ENCODE measurements around the gene ZNF579. TPM values are rescaled to one million over a fixed set of nuclear protein-coding genes. Genes with fewer than 3 reads are reported as not detected.

The ZNF579 gene
- total and polyA plus RNA-seq, 2 of the 8 experiments (the other 6 are each of a cell fraction or from before 2014, with no cell fraction given) = 10.0 to 18.9 TPM

- Histone ChIP-seq H3K27ac (ENCODE audit: low read depth, low read length) (no peak overlapping the region), H3K9ac (replicated peaks in 1 of 4; ENCODE audit: extremely low read depth in 1 of 4, low read depth in 3 of 4, low read length in 3 of 4) (no peak overlapping the region), H3K9me3 (ENCODE audit: insufficient read depth in 2 of 2, low read depth in 1 of 2, low read length in 1 of 2) (no peaks in the 10 kb centered on the region), H2BK12ac (ENCODE audit: low read depth, low read length) (no peak overlapping the region), H2BK120ac (replicated peaks; ENCODE audit: low read depth, low read length) (no peak overlapping the region), H3K23me2 (ENCODE audit: low read depth, low read length) (peaks cover 10% of the 10 kb centered on the region), H3K27me3 (replicated peaks in 1 of 4; ENCODE audit: control insufficient read depth in 3 of 4, extremely low read depth in 1 of 4, insufficient read depth in 3 of 4, low read length in 3 of 4) (no peaks in the 10 kb centered on the region), H3K36me3 (ENCODE audit: control insufficient read depth in 2 of 4, insufficient read depth in 4 of 4, low read length in 3 of 4) (peaks cover 0 to 6% (median 1%) of the 10 kb centered on the region in 4 experiments; a peak in 2 of 8 replicates), H3K4ac (replicated peaks; ENCODE audit: insufficient read length, low read depth, low read length) (no peak overlapping the region), H2BK20ac (ENCODE audit: low read length) (no peak overlapping the region), H3K4me3 (ENCODE audit: extremely low read depth in 1 of 4, insufficient read depth in 2 of 4, low read depth in 3 of 4, low read length in 4 of 4) (no peak overlapping the region), H4K8ac (ENCODE audit: extremely low read depth, insufficient read depth, low read length) (no peak overlapping the region), H2BK15ac (ENCODE audit: low read length) (no peak overlapping the region), H4K20me1 (replicated peaks in 1 of 2; ENCODE audit: control insufficient read depth in 1 of 2, insufficient read depth in 2 of 2, low read length in 2 of 2) (peaks cover 6 to 32% of the 10 kb centered on the region in 2 experiments), H3K14ac (ENCODE audit: insufficient read length) (no peak overlapping the region), H4K5ac (ENCODE audit: insufficient read length, low read depth, low read length) (no peak overlapping the region), H2AFZ (ENCODE audit: low read length) (no peak overlapping the region), H3K79me2 (ENCODE audit: control insufficient read depth in 1 of 2, insufficient read depth in 2 of 2, low read length in 2 of 2) (peaks cover 0 to 8% of the 10 kb centered on the region in 2 experiments; a peak in 1 of 4 replicates), H3K23ac (ENCODE audit: insufficient read length) (no peak overlapping the region), H3K79me1 (ENCODE audit: low read depth, low read length) (peaks cover 4% of the 10 kb centered on the region; the same call in 1 of the 2 replicates), H2AK5ac (ENCODE audit: low read depth, low read length) (no peak overlapping the region), H3K4me2 (ENCODE audit: insufficient read depth in 1 of 2, low read depth in 2 of 2, low read length in 2 of 2) (no peak overlapping the region), H2BK5ac (ENCODE audit: low read depth, low read length) (no peak overlapping the region), H4K91ac (replicated peaks; ENCODE audit: insufficient read length, low read length) (no peak overlapping the region), H3K4me1 (replicated peaks in 1 of 4; ENCODE audit: control insufficient read depth in 3 of 4, insufficient read depth in 4 of 4, low read length in 3 of 4) (peaks cover 0 to 7% (median 3%) of the 10 kb centered on the region in 4 experiments; a peak in 4 of 7 replicates), H3K56ac (replicated peaks; ENCODE audit: insufficient read length, low read depth, low read length) (no peak overlapping the region), H3K18ac (ENCODE audit: extremely low read depth, low read length) (no peak overlapping the region)
- CTCF ChIA-PET (ENCODE audit: partially characterized antibody) = no interaction called here
- FAIRE-seq (no peak), DNase-seq (ENCODE audit: low read depth in 1 of 2, low spot score in 2 of 2) (no peak)
- 95% methylated on average over 5 of the region's 5 CpGs; no CpG with 5 or more reads in 1 of the 2 experiments for WGBS, 2 experiments (ENCODE audit: extremely low coverage in 1 of 2, insufficient coverage in 1 of 2, insufficient read length in 1 of 2, insufficient replicate concordance in 2 of 2, low coverage in 1 of 2, low lambda C conversion rate in 2 of 2, missing lambda C conversion rate in 1 of 2)
- POLR2A ChIA-PET (ENCODE audit: partially characterized antibody) = interaction anchor here (0.6 to 4.3 kb wide), 3 partner anchors 10 to 28 kb away, joined by 3 to 32 read pairs (median 6); partner anchors contain the start of gene FIZ1
- TF ChIP-seq POU5F1 (IDR thresholded peaks at IDR 0.05; ENCODE audit: low read depth, low read length) = no peak
- no peak for TF ChIP-seq JUND (IDR thresholded peaks at IDR 0.05; ENCODE audit: low read length)
- TF ChIP-seq SAP30 (IDR thresholded peaks at IDR 0.05; ENCODE audit: insufficient read depth, insufficient replicate concordance, low read length) = no peak
- no peak for TF ChIP-seq USF2 (IDR thresholded peaks at IDR 0.05; ENCODE audit: low read length)
- TF ChIP-seq NRF1 (IDR thresholded peaks at IDR 0.05; ENCODE audit: low read depth, low read length) = no peak
- TF ChIP-seq TEAD4 (IDR thresholded peaks at IDR 0.05; ENCODE audit: low read depth, low read length) = no peak
- no peak for TF ChIP-seq SP1 (IDR thresholded peaks at IDR 0.05; ENCODE audit: low read depth, low read length)
Measured at GRCh38 chr19:55609326-55609725, 28.7 kb upstream of the ZNF579 start.

All from H1 (cell line).